Bronchial epithelial cell (primary cell): Measurements from ENCODE around the gene MYOZ3. TPM values are rescaled to one million over a fixed set of nuclear protein-coding genes. Genes with fewer than 3 reads are reported as not detected.

Experiments used
- DNase-seq: peaks from one replicate; pipeline ENCODE4 v3.0.0-alpha.2; 2010; ENCODE audit warnings: low read depth
- FAIRE-seq: peaks from 2 replicates; lab custom pipeline; 2011; peaks lifted over from hg19 to GRCh38; lab: Jason Lieb, UNC
- H3K27me3 ChIP-seq: 2 replicates; pipeline ENCODE4 v1.5.1; 2011; ENCODE audit warnings: low read length; ENCODE audit not compliant: control insufficient read depth, insufficient read depth
- H3K36me3 ChIP-seq: 2 replicates; pipeline ENCODE4 v1.5.1; 2011; ENCODE audit warnings: low read length; ENCODE audit not compliant: control insufficient read depth, insufficient read depth
- H3K4me3 ChIP-seq: 2 replicates; pipeline ENCODE4 v1.5.1; 2011; ENCODE audit warnings: mild to moderate bottlenecking, low read depth, low read length, control low read depth
- CTCF ChIP-seq: IDR thresholded peaks from 2 replicates; pipeline ENCODE4 v1.5.1; 2011; ENCODE audit warnings: mild to moderate bottlenecking, moderate library complexity, low read length, control low read depth, inconsistent platforms; ENCODE audit not compliant: insufficient read depth, severe bottlenecking
- total RNA-seq: library from RNA; depleted of rRNA; stranded (reverse); fragments of >200 nt; gene quantifications from 2 replicates; pipeline ENCODE4 v1.2.1, GENCODE V29; 2014

The MYOZ3 gene
- total RNA-seq, 1 donor from 2014 or later = not detected

DNA sequence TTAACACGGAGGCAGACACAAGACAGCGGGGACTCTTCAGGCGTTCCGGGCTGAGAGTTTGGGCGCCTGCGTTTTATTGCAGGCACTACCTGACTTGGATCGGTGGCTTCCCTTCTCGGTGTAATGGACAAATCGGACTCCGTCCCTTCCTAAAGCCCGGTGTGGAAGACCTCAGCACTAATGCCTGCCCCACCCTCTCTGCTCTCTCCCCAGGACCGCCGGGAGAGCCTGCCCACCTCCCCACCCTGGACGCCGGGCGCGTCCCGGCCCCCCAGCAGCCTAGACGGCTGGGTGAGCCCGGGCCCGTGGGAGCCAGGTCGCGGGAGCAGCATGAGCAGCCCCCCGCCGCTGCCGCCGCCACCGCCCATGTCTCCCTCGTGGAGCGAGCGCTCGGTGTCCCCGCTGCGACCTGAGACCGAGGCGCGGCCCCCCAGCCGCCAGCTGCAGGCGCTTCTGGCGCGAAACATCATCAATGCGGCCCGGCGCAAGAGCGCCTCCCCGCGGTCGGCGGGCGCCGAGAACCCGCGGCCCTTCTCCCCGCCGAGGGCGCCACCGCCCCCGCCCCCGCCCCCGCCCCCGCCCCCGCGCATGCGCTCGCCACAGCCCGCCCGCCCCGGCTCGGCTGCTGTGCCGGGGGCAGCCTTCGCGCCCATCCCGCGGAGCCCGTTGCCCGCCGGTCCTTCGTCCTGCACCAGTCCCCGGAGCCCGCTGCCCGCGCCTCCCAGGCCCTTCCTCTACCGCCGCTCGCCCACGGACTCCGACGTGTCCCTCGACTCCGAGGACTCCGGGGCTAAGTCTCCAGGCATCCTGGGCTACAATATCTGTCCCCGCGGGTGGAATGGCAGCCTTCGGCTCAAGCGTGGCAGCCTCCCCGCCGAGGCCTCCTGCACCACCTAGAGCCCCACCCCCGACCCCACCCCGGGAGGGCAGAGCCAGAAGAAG, 4.6 kb upstream of the MYOZ3 start:
- Histone ChIP-seq H3K4me3 (peak overlapping the region; percentile 42), H3K27me3 (no peaks in the 10 kb centered on the region), H3K36me3 (peaks cover 5% of the 10 kb centered on the region)
- no peak for FAIRE-seq
- no peak for DNase-seq
- peak; percentile 77 for TF ChIP-seq CTCF

GRCh38 chr5:150658121-150658520, 2.9 kb upstream of the MYOZ3 start:
- Histone ChIP-seq H3K36me3 (no peaks in the 10 kb centered on the region), H3K4me3 (no peak overlapping the region), H3K27me3 (no peaks in the 10 kb centered on the region)
- TF ChIP-seq CTCF = no peak
- no peak for DNase-seq
- FAIRE-seq = no peak

DNA sequence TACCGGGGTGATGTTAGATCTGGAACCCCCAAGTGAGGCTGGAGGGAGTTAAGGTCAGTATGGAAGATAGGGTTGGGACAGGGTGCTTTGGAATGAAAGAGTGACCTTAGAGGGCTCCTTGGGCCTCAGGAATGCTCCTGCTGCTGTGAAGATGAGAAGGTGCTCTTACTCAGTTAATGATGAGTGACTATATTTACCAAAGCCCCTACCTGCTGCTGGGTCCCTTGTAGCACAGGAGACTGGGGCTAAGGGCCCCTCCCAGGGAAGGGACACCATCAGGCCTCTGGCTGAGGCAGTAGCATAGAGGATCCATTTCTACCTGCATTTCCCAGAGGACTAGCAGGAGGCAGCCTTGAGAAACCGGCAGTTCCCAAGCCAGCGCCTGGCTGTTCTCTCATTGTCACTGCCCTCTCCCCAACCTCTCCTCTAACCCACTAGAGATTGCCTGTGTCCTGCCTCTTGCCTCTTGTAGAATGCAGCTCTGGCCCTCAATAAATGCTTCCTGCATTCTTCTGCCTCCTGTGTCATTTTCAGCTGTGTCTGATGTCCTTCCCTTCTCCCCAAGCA, 2.3 kb upstream of the MYOZ3 start:
- TF ChIP-seq CTCF = no peak
- Histone ChIP-seq H3K36me3 (no peaks in the 10 kb centered on the region), H3K4me3 (no peak overlapping the region), H3K27me3 (no peaks in the 10 kb centered on the region)
- DNase-seq = no peak
- FAIRE-seq = peak; percentile 13

DNA sequence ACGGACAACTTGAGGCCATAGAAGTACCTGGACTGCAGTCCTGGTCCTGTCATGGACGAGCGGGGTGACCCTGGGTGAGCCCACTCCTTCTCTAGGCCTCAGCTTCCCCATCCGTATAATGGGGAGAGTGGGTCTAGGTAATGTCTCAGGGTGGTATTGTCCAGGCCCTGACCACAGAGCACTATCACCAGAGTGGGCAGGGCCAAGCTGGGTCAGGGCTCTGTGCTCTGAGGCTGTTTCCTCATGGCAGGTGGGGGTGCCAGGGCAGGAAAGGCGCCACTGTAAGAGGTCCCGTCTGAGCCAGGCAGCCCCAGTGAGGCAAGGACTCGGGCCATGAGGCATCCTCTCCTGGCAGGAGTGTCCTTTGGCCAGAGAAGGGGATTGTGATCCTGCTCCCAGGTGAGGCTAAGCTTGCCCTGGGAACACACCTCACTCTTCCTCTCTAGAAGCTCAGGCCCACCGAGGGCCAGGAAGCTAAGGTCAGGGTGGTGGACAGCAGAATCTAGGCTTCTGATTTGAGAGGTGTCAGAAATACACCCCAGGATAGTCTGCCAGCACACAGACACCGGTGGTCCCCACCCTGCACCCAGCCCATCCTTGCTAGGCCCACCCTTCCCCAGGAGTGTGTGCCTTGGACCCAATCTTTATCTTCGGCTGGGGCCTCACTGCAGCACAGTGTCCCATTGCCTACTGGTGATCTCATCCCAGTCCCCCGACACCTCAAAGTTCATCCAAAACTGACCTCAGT, 1.5 kb upstream of the MYOZ3 start:
- DNase-seq = no peak
- H3K27me3 ChIP-seq = no peaks in the 10 kb centered on the region
- FAIRE-seq = no peak
- no peak for TF ChIP-seq CTCF
- no peaks in the 10 kb centered on the region for H3K36me3 ChIP-seq
- no peak overlapping the region for H3K4me3 ChIP-seq

DNA sequence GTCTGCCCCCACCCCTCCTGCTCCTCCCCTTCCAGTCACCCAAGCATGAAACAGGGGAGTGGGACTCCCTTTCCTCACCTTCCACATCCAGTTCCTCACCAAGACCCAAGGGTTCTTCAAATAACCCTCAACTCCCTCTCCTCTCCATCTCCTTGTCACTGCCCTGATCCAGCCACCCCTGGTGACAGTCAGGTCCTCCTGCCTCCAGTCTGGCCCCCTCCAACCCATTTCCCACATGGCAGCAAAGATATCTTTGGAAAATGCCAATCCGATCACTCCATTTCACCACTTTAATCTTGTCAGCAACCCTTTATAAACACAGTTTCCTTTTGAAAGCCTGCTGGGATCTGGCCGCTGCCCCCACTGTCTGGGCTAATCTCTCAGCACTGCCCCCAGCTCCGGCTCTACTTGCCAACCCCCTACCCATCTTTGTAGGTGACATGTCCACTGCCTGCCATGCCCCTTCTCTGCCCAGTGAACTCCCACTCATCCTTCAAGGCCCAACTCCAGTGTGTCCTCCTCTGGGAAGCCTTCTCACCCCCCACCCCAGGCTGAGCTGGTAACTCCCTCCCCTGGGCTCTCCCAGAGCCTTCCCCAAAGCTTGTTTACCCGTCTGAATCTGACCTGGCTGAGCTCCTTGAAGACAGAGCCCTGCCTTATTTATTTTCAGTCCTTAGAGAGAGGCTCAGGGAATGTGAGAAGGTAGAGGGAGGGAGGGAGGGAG, 781 bp upstream of the MYOZ3 start:
- TF ChIP-seq CTCF = no peak
- Histone ChIP-seq H3K27me3 (no peaks in the 10 kb centered on the region), H3K36me3 (no peaks in the 10 kb centered on the region), H3K4me3 (no peak overlapping the region)
- FAIRE-seq (no peak), DNase-seq (no peak)
